ENCODE results near the gene TSPAN5.

DNA sequence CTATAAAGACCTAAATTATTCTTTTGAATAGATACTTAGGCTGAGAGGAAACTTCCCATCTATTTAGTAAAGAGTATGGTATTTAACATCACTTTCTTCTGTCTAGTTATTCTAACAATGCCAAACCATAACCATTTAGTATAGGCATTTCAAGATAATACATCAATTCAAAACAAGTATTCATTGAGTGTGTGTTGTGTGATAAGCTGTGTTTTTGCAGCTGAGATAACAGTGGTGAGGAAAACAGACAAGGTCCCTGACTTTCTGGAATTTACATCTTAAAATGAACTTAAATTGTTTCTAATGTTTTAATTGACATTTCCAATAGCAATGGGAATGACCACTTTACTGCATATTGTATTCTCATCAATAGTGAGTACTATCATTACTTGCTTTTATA lies 22.4 kb upstream of the TSPAN5 start:
- TF ChIP-seq CTCF (conservative IDR thresholded peaks at IDR 0.05; ENCODE audit: low read depth, low read length) (no peak), EZH2 (IDR thresholded peaks at IDR 0.05; ENCODE audit: low read length, unreplicated experiment) (no peak)
